Body of pancreas (tissue), 4 donors: ENCODE measurements around the gene TBL3. TPM values are rescaled to one million over a fixed set of nuclear protein-coding genes. Genes with fewer than 3 reads are reported as not detected.

Experiments
- ATAC-seq: fragments of 150-250 bp; one replicate; pipeline ENCODE4 v1.9.1; 2016
- DNase-seq, 4 donors: peaks; one replicate each; pipeline ENCODE4 v3.0.0-alpha.2; 2019
- H3K27ac ChIP-seq, 4 donors: fragments of 200-600 bp; sonication (generic); 1 replicate in 3 of 4; 2 replicates in 1 of 4; pipeline versions ENCODE4 v1.5.1 to v1.6.1; 2016 to 2019; ENCODE audit warnings: mild to moderate bottlenecking in 1 of 4, mixed read lengths in 1 of 4, moderate library complexity in 1 of 4
- H3K27me3 ChIP-seq, 2 donors: fragments of 200-600 bp; sonication (generic); one replicate each; pipeline ENCODE4 v1.6.0; 2016; ENCODE audit warnings: mild to moderate bottlenecking in 1 of 2
- H3K36me3 ChIP-seq, 2 donors: fragments of 200-600 bp; sonication (generic); replicated peaks in 1 of 2; 2 replicates each; pipeline ENCODE4 v1.5.1; 2016; ENCODE audit warnings: low read depth in 2 of 2; ENCODE audit not compliant: insufficient read depth in 1 of 2
- H3K4me1 ChIP-seq: fragments of 200-600 bp; sonication (generic); one replicate; pipeline ENCODE4 v1.6.0; 2016
- H3K4me3 ChIP-seq, 2 donors: fragments of 200-600 bp; sonication (generic); 1 replicate in 1 of 2; 2 replicates in 1 of 2; pipeline ENCODE4 v1.5.1; 2016 to 2019
- H3K9me3 ChIP-seq, 3 donors: fragments of 200-600 bp; sonication (generic); 1 replicate in 2 of 3; 2 replicates in 1 of 3; pipeline ENCODE4 v1.5.1; 2016
- CTCF ChIP-seq, 7 experiments: fragments of 450-650 bp in 4 of 7; fragments of 200-600 bp in 3 of 7; sonication (generic) in 3 of 7; IDR thresholded peaks; one replicate each; pipeline ENCODE4 v1.5.1; 2016 to 2019; ENCODE audit warnings: antibody characterized with exemption in 7 of 7
- POLR2A ChIP-seq, 3 donors: fragments of 450-650 bp; IDR thresholded peaks; one replicate each; pipeline ENCODE4 v1.6.1; 2016; ENCODE audit warnings: antibody characterized with exemption in 3 of 3, mild to moderate bottlenecking in 2 of 3
- WGBS, 2 donors: methylation state at CpG; one replicate each; pipeline ENCODE4 v1.1.5; 2017; 5-methylcytosine and 5-hydroxymethylcytosine counted together
- intact Hi-C: fragments of 100-400 bp; cut with DNase I; formaldehyde crosslinking; loops from one replicate; pipeline ENCODE4 v1.15.1; 2023
- total RNA-seq, 2 donors: library from RNA; depleted of rRNA; stranded (reverse); fragments of >200 nt; gene quantifications; one replicate each; pipeline ENCODE4 v1.1.0, GENCODE V29; 2016

TBL3 gene
- total RNA-seq, 2 donors from 2014 or later = 38.9 to 40.7 TPM

GRCh38 chr16:1984347-1985225 is 12.7 kb downstream of the TBL3 start:
- peak in 1 of 4 donors; percentile 44 for DNase-seq
- Histone ChIP-seq H3K4me3 (peak overlapping the region; percentile 77 to 90), H3K4me1 (peaks cover 65% of the 10 kb centered on the region), H3K27me3 (peaks cover 0 to 9% of the 10 kb centered on the region in 2 donors), H3K27ac (peak overlapping the region; percentile 20 to 84 (median 79)), H3K9me3 (no peaks in the 10 kb centered on the region), H3K36me3 (peaks cover 0 to 2% of the 10 kb centered on the region in 2 donors)
- TF ChIP-seq CTCF (IDR thresholded peaks at IDR 0.05) = no peak
- no peak for TF ChIP-seq POLR2A (IDR thresholded peaks at IDR 0.05)
- intact Hi-C loops = no loop called here
- WGBS, 2 donors = 10 to 21% methylated on average over 12 to 58 of the region's 58 CpGs
- peak; percentile 1 for ATAC-seq

- WGBS, 2 donors = 88 to 100% methylated on average over 2 to 12 of the region's 14 CpGs
Measured at GRCh38 chr16:1985466-1986150, 13.8 kb downstream of the TBL3 start.

GRCh38 chr16:1987198-1987597 is 15.3 kb downstream of the TBL3 start:
- H3K27me3 ChIP-seq = peaks cover 0 to 19% of the 10 kb centered on the region in 2 donors
- WGBS, 2 donors = 93 to 94% methylated on average over 10 of the region's 10 CpGs
- no peak overlapping the region for H3K27ac ChIP-seq
- ATAC-seq = no peak
- no peak overlapping the region for H3K4me3 ChIP-seq
- H3K36me3 ChIP-seq = peaks cover 0 to 2% of the 10 kb centered on the region in 2 donors
- intact Hi-C loops = no loop called here
- no peak for DNase-seq
- H3K9me3 ChIP-seq = no peaks in the 10 kb centered on the region
- TF ChIP-seq POLR2A (IDR thresholded peaks at IDR 0.05) = no peak
- no peak for TF ChIP-seq CTCF (IDR thresholded peaks at IDR 0.05)
- H3K4me1 ChIP-seq = peaks cover 60% of the 10 kb centered on the region

More at GRCh38 chr16:1985466-1986150, 13.8 kb downstream of the TBL3 start:
- H3K27me3 ChIP-seq = peaks cover 0 to 14% of the 10 kb centered on the region in 2 donors
- no peak overlapping the region for H3K4me3 ChIP-seq
- ATAC-seq (no peak), DNase-seq (no peak)
- H3K4me1 ChIP-seq = peaks cover 61% of the 10 kb centered on the region
- TF ChIP-seq CTCF (IDR thresholded peaks at IDR 0.05) (no peak), POLR2A (IDR thresholded peaks at IDR 0.05) (no peak)
- peaks cover 0 to 2% of the 10 kb centered on the region in 2 donors for H3K36me3 ChIP-seq
- H3K9me3 ChIP-seq = no peaks in the 10 kb centered on the region
- intact Hi-C loops = no loop called here
- H3K27ac ChIP-seq = no peak overlapping the region

GRCh38 chr16:1989209-1990100 is 17.6 kb downstream of the TBL3 start, which contains the start of gene SYNGR3:
TSS of gene SYNGR3 (plus strand) at chr16:1989970. CDS start at chr16:1990103, 133 bp downstream.
- H3K9me3 ChIP-seq = no peaks in the 10 kb centered on the region
- no peak within 1 kb of the TSS for H3K27ac ChIP-seq
- H3K27me3 ChIP-seq = peaks cover 0 to 19% of the 10 kb centered on the region in 2 donors
- peaks cover 46% of the 10 kb centered on the region for H3K4me1 ChIP-seq
- WGBS, 2 donors = 3 to 9% methylated on average over 10 to 64 of the region's 67 CpGs
- intact Hi-C loops = no loop called here
- DNase-seq (peak in 1 of 4 donors; percentile 71), ATAC-seq (no peak)
- H3K4me3 ChIP-seq = no peak within 1 kb of the TSS
- TF ChIP-seq POLR2A (IDR thresholded peaks at IDR 0.05) (no peak), CTCF (IDR thresholded peaks at IDR 0.05) (no peak)
- peaks cover 0 to 2% of the 10 kb centered on the region in 2 donors for H3K36me3 ChIP-seq
